Upper lobe of right lung (tissue), 1 donor: ENCODE measurements around the gene KRT33B. TPM values are rescaled to one million over a fixed set of nuclear protein-coding genes. Genes with fewer than 3 reads are reported as not detected.

ENCODE experiments used
- ATAC-seq: fragments of 200-7000 bp; cut with Tn5 transposase; one replicate; pipeline ENCODE4 v1.9.1; 2020; ENCODE audit warnings: mild to moderate bottlenecking, moderate library complexity
- DNase-seq: peaks from one replicate; pipeline ENCODE4 v3.0.0-alpha.2; 2020
- H3K27ac ChIP-seq: fragments of 200-600 bp; one replicate; pipeline ENCODE4 v1.8.0; 2022
- H3K27me3 ChIP-seq: fragments of 200-600 bp; one replicate; pipeline ENCODE4 v1.8.0; 2022; ENCODE audit warnings: mild to moderate bottlenecking
- H3K36me3 ChIP-seq: fragments of 200-600 bp; one replicate; pipeline ENCODE4 v1.8.0; 2022
- H3K4me1 ChIP-seq: fragments of 200-600 bp; one replicate; pipeline ENCODE4 v1.8.0; 2022
- H3K4me3 ChIP-seq: fragments of 200-600 bp; one replicate; pipeline ENCODE4 v1.8.0; 2022; ENCODE audit warnings: mild to moderate bottlenecking
- H3K9me3 ChIP-seq: fragments of 200-600 bp; one replicate; pipeline ENCODE4 v1.8.0; 2022
- CTCF ChIP-seq: fragments of 200-600 bp; IDR thresholded peaks from one replicate; pipeline ENCODE4 v1.8.0; 2022; ENCODE audit warnings: antibody characterized with exemption
- intact Hi-C: fragments of 100-400 bp; cut with DNase I; formaldehyde crosslinking; loops from one replicate; pipeline ENCODE4 v1.11.0; 2022
- total RNA-seq: library from RNA; stranded (reverse); fragmentation: NEBNext Ultra II Directional; extraction: Animal tissue kit (Norgen Biotek cat#: 25700); gene quantifications from one replicate; pipeline ENCODE4 v1.2.1, GENCODE V29; 2021
- donor health status: DM: no; HTN: yes; CAD: no; lungs with severe emphysema.

KRT33B gene
- total RNA-seq, 1 donor from 2014 or later = not detected

- no peak overlapping the region for H3K27ac ChIP-seq
- H3K4me1 ChIP-seq = no peaks in the 10 kb centered on the region
- ATAC-seq (no peak), DNase-seq (no peak)
- intact Hi-C loops = no loop called here
- H3K9me3 ChIP-seq = no peaks in the 10 kb centered on the region
- no peak overlapping the region for H3K4me3 ChIP-seq
- H3K27me3 ChIP-seq = no peaks in the 10 kb centered on the region
- no peak for TF ChIP-seq CTCF
- H3K36me3 ChIP-seq = no peaks in the 10 kb centered on the region
These were observed 3.5 kb downstream of the KRT33B start for GRCh38 chr17:41366070-41366469.

GRCh38 chr17:41363881-41364280, 5.7 kb downstream of the KRT33B start:
- no peaks in the 10 kb centered on the region for H3K4me1 ChIP-seq
- no peaks in the 10 kb centered on the region for H3K27me3 ChIP-seq
- no peaks in the 10 kb centered on the region for H3K9me3 ChIP-seq
- no peak overlapping the region for H3K4me3 ChIP-seq
- no peak overlapping the region for H3K27ac ChIP-seq
- intact Hi-C loops = no loop called here
- ATAC-seq (no peak), DNase-seq (no peak)
- H3K36me3 ChIP-seq = no peaks in the 10 kb centered on the region
- no peak for TF ChIP-seq CTCF

- Histone ChIP-seq H3K4me1 (no peaks in the 10 kb centered on the region), H3K4me3 (no peak overlapping the region), H3K27ac (no peak overlapping the region), H3K36me3 (no peaks in the 10 kb centered on the region), H3K9me3 (no peaks in the 10 kb centered on the region), H3K27me3 (no peaks in the 10 kb centered on the region)
- no peak for TF ChIP-seq CTCF
- intact Hi-C loops = no loop called here
- ATAC-seq (no peak), DNase-seq (no peak)
These were observed 9.2 kb downstream of the KRT33B start for GRCh38 chr17:41360296-41360995.

GRCh38 chr17:41354536-41354935, 15.1 kb downstream of the KRT33B start:
- DNase-seq (no peak), ATAC-seq (no peak)
- Histone ChIP-seq H3K27me3 (no peaks in the 10 kb centered on the region), H3K36me3 (no peaks in the 10 kb centered on the region), H3K4me3 (no peak overlapping the region), H3K4me1 (no peaks in the 10 kb centered on the region), H3K9me3 (no peaks in the 10 kb centered on the region), H3K27ac (no peak overlapping the region)
- TF ChIP-seq CTCF = no peak
- intact Hi-C loops = no loop called here

GRCh38 chr17:41352597-41353366, 16.8 kb downstream of the KRT33B start:
- no peaks in the 10 kb centered on the region for H3K9me3 ChIP-seq
- TF ChIP-seq CTCF = no peak
- H3K27ac ChIP-seq = no peak overlapping the region
- intact Hi-C loops = no loop called here
- ATAC-seq (no peak), DNase-seq (no peak)
- H3K36me3 ChIP-seq = no peaks in the 10 kb centered on the region
- H3K27me3 ChIP-seq = no peaks in the 10 kb centered on the region
- H3K4me1 ChIP-seq = no peaks in the 10 kb centered on the region
- no peak overlapping the region for H3K4me3 ChIP-seq
